Lower leg skin (tissue), 4 donors: ENCODE measurements around the gene PPFIBP2. TPM values are rescaled to one million over a fixed set of nuclear protein-coding genes. Genes with fewer than 3 reads are reported as not detected.

Source experiments
- DNase-seq, 2 donors: peaks; one replicate each; pipeline ENCODE4 v3.0.0-alpha.2; 2019; ENCODE audit warnings: low spot score in 2 of 2
- H3K4me3 ChIP-seq: fragments of 200-600 bp; sonication (generic); 2 replicates; pipeline ENCODE4 v1.5.1; 2017; ENCODE audit warnings: mild to moderate bottlenecking, low read depth; ENCODE audit not compliant: poor library complexity, severe bottlenecking
- POLR2A ChIP-seq, 2 donors: fragments of 450-650 bp; IDR thresholded peaks; one replicate each; pipeline ENCODE4 v1.6.1; 2016 to 2017; ENCODE audit warnings: antibody characterized with exemption in 2 of 2, mild to moderate bottlenecking in 1 of 2, moderate library complexity in 1 of 2
- WGBS, 2 donors: methylation state at CpG; one replicate each; pipeline ENCODE4 v1.1.5; 2018; 5-methylcytosine and 5-hydroxymethylcytosine counted together
- intact Hi-C: fragments of 100-400 bp; cut with DNase I; formaldehyde crosslinking; loops from one replicate; pipeline ENCODE4 v1.15.0; 2023; ENCODE audit warnings: low total_unique reads
- total RNA-seq, 4 donors: library from RNA; depleted of rRNA; stranded (reverse); fragments of >200 nt; gene quantifications; one replicate each; pipeline ENCODE4 v1.1.0, GENCODE V29; 2016
- TF ChIP-seq, protein P1 (sequence below), 3 donors: fragments of 450-650 bp; IDR thresholded peaks; one replicate each; pipeline ENCODE4 v1.5.1; 2016; ENCODE audit warnings: antibody characterized with exemption in 3 of 3, mild to moderate bottlenecking in 3 of 3, moderate library complexity in 2 of 3

Gene PPFIBP2
- total RNA-seq, 4 donors from 2014 or later, result 56.6 to 87.1 (median 69.5) TPM

DNA sequence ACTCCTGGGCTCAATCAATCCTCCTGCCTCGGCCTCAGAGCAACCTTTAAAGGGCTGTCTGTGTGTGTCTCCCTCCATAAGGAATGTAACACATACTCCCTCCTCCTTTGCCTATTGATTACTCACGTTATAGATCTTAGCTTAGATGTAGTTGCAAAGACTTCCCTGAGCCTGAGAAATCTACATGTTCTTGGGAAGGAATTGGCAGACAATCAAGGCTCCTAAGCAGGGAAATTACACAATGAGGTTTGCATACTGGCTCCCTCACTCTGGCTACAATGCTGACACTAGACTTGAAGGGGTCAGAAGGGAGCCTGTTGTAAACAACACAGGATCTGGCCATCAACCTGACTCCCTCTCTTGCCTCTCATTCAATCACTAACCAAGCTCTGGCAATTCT, 33.7 kb upstream of the PPFIBP2 start:
- intact Hi-C loops, result no loop called here
- H3K4me3 ChIP-seq, result no peak overlapping the region
- WGBS, 2 donors, result 57 to 58% methylated on average over 2 of the region's 2 CpGs
- TF ChIP-seq, protein P1, sequence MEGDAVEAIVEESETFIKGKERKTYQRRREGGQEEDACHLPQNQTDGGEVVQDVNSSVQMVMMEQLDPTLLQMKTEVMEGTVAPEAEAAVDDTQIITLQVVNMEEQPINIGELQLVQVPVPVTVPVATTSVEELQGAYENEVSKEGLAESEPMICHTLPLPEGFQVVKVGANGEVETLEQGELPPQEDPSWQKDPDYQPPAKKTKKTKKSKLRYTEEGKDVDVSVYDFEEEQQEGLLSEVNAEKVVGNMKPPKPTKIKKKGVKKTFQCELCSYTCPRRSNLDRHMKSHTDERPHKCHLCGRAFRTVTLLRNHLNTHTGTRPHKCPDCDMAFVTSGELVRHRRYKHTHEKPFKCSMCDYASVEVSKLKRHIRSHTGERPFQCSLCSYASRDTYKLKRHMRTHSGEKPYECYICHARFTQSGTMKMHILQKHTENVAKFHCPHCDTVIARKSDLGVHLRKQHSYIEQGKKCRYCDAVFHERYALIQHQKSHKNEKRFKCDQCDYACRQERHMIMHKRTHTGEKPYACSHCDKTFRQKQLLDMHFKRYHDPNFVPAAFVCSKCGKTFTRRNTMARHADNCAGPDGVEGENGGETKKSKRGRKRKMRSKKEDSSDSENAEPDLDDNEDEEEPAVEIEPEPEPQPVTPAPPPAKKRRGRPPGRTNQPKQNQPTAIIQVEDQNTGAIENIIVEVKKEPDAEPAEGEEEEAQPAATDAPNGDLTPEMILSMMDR (IDR thresholded peaks at IDR 0.05), result no peak
- no peak for TF ChIP-seq POLR2A (IDR thresholded peaks at IDR 0.05)
- DNase-seq, result no peak

- 67 to 80% methylated on average over 3 of the region's 3 CpGs for WGBS, 2 donors
- no peak for DNase-seq
- TF ChIP-seq, protein P1 (IDR thresholded peaks at IDR 0.05), result no peak
- no peak for TF ChIP-seq POLR2A (IDR thresholded peaks at IDR 0.05)
- intact Hi-C loops, result no loop called here
- H3K4me3 ChIP-seq, result no peak overlapping the region
Observed at GRCh38 chr11:7484131-7484530, 29.7 kb upstream of the PPFIBP2 start.

DNA sequence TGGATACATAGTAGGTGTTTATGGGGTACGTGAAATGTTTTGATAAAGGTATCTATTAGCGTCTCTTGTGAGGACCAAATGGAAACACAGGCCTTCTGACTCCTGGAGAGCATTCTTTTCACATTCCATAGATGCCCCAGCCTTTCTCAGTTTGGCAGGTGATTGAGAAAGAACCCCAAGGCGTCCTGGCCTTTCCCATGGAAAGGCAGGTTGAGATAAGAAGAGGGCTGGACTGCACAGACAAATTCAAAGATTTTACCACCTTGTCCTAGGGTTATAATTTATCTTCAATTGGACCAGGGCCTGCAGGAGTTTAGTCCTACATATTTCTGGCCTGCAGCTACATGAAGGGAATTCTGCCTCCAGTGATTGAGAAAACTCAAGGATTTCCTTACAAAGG, 29.2 kb upstream of the PPFIBP2 start:
- H3K4me3 ChIP-seq, result no peak overlapping the region
- 76 to 77% methylated on average over 3 of the region's 3 CpGs for WGBS, 2 donors
- DNase-seq, result no peak
- intact Hi-C loops, result no loop called here
- TF ChIP-seq, protein P1 (IDR thresholded peaks at IDR 0.05), result no peak
- TF ChIP-seq POLR2A (IDR thresholded peaks at IDR 0.05), result no peak

- 64 to 69% methylated on average over 14 to 15 of the region's 15 CpGs for WGBS, 2 donors
- H3K4me3 ChIP-seq, result no peak within 1 kb of the TSS
- TF ChIP-seq, protein P1 (IDR thresholded peaks at IDR 0.05), result no peak
- no peak for TF ChIP-seq POLR2A (IDR thresholded peaks at IDR 0.05)
- intact Hi-C loops, result no loop called here
- no peak for DNase-seq
Observed at GRCh38 chr11:7485186-7486097, 28.4 kb upstream of the PPFIBP2 start, which contains the start of gene OLFML1. TSS of gene OLFML1 (plus strand) at chr11:7485506. CDS start at chr11:7485876, 370 bp downstream.

DNA sequence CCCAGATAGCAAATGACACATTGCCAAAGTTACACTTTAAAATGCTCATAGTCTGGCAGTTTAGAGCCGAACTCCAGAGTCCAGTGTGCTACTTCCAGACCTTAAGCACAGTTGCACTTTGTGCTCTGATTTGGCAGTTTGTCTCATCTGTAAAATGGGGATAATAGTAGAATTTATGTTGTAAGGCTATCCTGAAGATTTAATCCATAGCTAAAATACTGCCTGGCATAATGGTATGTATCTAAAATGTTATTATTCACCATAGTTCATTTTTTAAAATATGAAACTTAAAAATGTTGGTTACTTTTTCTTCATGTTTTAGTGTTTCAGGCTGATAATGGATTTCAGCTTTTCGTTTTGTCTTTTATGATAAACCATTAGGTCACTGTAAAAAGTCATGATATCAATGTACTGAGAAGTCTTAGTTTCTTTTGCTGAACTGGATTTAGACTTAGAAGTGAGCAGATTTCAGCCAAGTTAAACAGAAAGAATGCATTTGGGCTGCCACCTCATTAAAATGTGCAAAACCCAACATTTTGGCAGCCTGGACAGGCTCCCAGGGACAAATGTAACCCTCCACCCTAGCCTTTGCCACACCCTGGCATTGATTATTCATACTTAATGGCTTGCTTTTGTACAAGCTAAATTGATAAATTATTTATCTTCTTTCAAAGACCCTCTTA, 27.6 kb upstream of the PPFIBP2 start:
- intact Hi-C loops, result no loop called here
- H3K4me3 ChIP-seq, result no peak overlapping the region
- DNase-seq, result no peak
- 55 to 61% methylated on average over 2 of the region's 2 CpGs for WGBS, 2 donors
- TF ChIP-seq, protein P1 (IDR thresholded peaks at IDR 0.05), result no peak
- no peak for TF ChIP-seq POLR2A (IDR thresholded peaks at IDR 0.05)
